ENCODE measurements around the gene CCDC85B.
A peak's percentile ranks its signal among the peaks of the same experiment; 100 is the strongest.

CCDC85B gene

GRCh38 chr11:65869643-65870306 is 20.7 kb upstream of the CCDC85B start:
- DNase-seq, result no peak

GRCh38 chr11:65870307-65870658 is 20.2 kb upstream of the CCDC85B start:
- no peak for DNase-seq

DNA sequence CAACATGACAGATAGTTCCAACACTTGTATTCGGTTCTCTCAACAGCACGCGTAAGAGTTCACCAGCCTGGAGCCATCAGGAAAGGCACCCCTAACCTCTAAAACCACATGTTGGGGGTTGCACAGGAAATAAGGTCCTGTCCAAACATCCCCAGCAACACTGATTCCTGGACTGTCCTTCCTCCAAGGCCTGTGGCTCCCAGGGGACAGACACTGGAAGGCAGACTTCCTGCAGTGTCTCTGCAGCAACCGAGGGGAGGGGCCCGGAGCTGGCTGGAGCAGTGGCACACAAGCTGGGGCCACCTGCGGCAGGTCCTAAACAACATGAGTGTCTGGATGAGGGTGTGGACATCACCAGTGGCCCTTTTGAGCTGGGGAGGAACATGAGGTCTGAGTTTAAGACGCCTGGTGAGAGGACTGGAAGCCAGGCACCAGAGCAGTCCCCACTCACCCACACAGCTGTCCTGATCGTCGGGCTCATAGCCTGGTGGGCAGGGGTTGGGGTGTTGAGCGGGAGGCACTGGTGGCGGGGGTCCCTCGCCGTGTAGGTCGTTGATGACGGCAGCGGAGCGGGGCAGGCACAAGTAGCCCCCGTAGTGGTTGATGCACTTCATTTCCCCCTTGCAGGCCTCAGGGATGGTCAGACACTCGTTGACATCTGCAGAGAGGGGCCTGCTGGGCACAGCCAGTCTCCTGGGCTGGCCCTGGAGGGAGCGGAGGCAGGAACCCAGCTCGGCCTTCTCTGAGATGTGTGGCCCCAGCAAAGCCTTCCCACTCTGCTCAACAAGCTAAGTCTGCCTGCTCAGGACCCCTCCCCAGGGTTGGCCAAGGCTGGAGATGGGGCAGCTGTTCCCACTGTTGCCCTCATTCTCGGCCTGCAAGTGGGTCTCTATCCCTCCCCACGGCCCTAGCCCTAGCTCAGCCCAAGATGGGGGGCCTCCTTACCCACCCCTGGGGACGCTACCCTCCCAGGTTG is 19.5 kb upstream of the CCDC85B start:
- no peak for DNase-seq

- DNase-seq, result no peak
Observed at GRCh38 chr11:65871811-65872548, 18.5 kb upstream of the CCDC85B start.

DNA sequence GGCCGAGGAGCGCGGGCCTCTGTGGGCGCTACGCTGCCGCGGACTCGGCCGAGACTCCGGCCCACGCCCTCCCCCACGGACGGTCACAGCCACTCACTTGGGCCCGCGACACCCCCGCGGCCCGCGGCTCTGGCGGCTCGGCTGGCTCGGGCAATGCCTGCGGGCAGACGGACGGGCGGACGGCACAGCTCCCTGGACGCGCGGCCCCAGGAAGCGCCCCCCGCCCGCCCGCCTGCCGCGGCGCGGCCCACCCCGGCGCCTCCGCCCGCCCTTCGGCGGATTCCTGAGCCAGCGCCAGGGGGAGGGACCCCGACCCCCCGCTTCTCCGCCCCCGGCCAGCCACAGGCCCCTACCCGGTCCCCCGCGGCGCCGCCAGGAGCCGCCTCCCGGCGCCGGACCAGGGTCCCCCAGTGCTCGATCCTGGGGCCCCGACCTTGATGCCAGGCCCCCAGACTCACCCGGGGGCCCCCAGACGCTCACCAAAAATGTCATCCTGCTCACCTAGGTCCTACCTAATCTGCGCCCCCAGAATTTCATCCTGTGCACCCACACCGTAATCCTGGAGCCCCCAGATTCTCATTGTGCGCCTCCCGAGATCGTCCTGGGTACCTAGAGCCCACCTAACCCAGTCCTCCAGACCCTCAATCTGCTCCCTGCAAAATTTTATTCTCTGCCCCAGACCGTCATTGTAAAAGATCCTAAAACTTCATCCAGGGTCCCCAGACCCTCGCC is 17.7 kb upstream of the CCDC85B start, which contains the start of gene EFEMP2:
EFEMP2 (minus strand) TSS at position 215 of the 732 bp plus-strand sequence. CDS start 446 bp downstream, outside the sequence.
- DNase-seq, result no peak

GRCh38 chr11:65873318-65874156 is 16.9 kb upstream of the CCDC85B start:
- peak; percentile 80 for DNase-seq

GRCh38 chr11:65879617-65880016 is 10.9 kb upstream of the CCDC85B start, which contains the start of gene CTSW:
Gene CTSW (plus strand): TSS chr11:65879837. CDS start chr11:65879855, 18 bp downstream.
- no peak for DNase-seq

DNA sequence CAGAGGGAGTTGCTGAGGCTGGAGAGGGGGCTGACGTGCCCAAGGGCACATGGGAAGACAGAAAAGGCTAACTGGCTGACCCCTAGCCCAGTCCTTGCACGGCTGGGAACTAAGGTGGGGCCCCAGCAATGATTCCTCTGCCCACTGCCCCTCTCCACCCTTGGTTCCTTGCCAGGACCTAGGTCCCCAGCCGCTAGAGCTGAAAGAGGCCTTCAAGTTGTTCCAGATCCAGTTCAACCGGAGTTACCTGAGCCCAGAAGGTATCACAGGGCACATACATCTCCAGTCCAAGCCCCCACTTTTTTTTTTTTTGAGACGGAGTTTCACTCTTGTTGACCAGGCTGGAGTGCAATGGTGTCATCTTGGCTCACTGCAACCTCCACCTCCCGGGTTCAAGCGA is 10.4 kb upstream of the CCDC85B start:
- no peak for DNase-seq

GRCh38 chr11:65880844-65881421 is 9.5 kb upstream of the CCDC85B start:
- no peak for DNase-seq

DNA sequence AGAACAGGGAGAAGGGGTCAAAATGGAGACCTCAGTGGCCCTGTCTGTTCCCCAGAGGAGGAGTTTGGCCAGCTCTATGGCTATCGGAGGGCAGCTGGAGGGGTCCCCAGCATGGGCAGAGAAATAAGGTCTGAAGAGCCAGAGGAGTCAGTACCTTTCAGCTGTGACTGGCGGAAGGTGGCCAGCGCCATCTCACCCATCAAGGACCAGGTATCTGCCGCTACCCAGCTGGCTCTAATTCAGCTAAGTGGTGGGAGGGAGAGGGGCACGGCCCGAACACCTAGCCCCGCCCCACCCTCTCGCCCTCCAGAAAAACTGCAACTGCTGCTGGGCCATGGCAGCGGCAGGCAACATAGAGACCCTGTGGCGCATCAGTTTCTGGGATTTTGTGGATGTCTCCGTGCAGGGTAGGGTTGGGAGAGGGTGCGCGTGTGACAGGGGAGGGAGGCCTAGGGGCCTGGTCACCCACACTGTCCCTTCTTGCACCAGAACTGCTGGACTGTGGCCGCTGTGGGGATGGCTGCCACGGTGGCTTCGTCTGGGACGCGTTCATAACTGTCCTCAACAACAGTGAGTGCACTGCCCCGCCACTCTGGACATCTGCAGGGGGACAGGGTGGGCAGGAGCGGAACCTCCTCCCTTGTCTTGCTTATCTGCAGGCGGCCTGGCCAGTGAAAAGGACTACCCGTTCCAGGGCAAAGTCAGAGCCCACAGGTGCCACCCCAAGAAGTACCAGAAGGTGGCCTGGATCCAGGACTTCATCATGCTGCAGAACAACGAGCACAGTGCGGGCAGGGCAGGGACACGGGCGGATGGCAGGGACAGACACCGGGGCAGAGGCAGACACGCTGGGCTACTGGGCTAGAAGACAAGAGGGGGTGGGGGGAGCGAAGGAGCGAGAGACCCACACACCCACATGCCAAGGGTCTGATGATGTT is 8.1 kb upstream of the CCDC85B start:
- DNase-seq, result no peak

DNA sequence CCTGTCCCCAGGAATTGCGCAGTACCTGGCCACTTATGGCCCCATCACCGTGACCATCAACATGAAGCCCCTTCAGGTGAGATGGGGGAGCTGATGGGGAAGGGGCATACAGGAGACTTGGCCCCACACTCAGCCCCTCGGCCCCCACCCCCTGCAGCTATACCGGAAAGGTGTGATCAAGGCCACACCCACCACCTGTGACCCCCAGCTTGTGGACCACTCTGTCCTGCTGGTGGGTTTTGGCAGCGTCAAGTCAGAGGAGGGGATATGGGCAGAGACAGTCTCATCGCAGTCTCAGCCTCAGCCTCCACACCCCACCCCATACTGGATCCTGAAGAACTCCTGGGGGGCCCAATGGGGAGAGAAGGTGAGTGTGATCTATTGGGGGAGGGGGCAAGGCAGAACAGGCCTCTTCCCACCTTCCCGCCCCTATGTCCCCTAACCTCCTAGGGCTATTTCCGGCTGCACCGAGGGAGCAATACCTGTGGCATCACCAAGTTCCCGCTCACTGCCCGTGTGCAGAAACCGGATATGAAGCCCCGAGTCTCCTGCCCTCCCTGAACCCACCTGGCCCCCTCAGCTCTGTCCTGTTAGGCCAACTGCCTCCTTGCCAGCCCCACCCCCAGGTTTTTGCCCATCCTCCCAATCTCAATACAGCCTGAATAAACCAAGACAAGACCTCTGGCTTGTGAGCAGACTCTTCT is 7.3 kb upstream of the CCDC85B start:
- DNase-seq, result no peak

DNA sequence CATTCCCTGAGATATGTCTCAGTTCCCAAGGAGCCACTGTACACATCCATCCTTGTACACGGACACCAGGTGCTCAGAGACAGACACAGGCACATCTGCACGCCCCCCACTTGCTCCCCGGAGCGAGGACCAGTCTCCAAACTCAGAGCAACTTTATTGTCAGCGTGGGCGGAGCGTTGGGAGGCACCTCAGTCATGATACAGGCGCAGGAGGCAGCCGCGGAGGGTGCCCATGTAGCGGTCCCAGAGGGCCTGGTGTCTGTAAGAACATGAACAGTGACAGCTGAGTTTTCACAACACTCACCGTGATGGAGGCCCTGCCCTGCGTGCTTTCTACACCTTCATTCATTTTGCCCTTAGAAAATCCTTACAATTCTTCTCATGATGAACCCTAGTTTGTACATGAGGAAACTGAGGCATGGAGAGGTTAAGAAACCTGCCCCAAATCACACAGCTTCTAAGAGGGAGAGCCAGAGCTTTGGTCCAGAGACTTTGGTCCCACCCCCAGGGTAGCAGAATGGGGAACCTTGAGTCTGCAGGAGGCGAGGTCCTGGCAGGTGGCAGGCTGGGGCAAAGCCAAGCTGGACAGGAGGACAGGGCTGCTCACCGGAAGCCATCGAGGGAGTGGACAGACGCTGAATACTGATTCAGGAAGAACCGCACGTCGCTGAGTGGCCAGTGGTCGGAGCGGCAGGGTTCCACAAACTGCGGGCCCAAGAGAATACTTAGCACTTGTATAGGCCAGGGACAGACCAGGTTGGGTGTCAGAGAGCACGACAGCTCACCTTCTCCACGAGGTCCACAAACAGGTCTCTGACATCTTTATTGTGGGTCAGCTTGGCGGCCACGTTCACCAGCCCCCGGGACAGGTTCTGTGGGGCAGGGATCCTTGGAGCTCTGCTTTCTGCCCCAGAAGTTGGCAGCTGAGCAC is 6.4 kb upstream of the CCDC85B start:
- DNase-seq, result no peak

GRCh38 chr11:65884716-65885092 is 5.8 kb upstream of the CCDC85B start:
- peak; percentile 41 for DNase-seq

DNA sequence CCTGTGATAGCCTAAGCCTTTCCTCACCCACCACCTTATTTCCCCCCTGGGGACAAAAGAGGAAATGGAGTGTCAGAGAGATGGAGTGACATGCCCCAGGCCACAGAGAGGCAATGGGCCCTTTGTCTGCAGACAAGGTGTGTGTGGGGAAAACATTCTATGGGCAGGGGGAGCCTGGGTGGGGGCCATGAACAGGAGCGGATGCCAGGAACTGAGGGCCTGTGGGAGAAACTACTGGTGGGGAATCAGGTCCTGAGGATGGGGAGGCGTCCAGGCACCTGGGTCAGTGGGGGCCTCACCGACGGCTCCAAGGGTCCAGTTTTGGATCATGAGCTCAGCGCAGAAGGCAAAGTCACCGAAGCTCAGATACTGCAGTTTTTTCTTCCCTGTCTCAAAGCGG is 5.2 kb upstream of the CCDC85B start:
- DNase-seq, result no peak

GRCh38 chr11:65885808-65886536 is 4.5 kb upstream of the CCDC85B start:
- no peak for DNase-seq

GRCh38 chr11:65886826-65887722 is 3.4 kb upstream of the CCDC85B start:
- DNase-seq, result no peak
